CD14-positive monocyte (primary cell): Measurements from ENCODE around the gene CADM1. TPM values are rescaled to one million over a fixed set of nuclear protein-coding genes. Genes with fewer than 3 reads are reported as not detected.

ENCODE experiments used
- DNase-seq, 3 donors: peaks; one replicate each; pipeline ENCODE4 v3.0.0-alpha.2; 2011 to 2022
- H2AFZ ChIP-seq: 2 replicates; pipeline ENCODE4 v1.6.0; 2012; ENCODE audit warnings: mild to moderate bottlenecking, low read depth, low read length, inconsistent platforms; ENCODE audit not compliant: insufficient read depth, poor library complexity, severe bottlenecking
- H3K27ac ChIP-seq, 2 donors: 1 replicate in 1 of 2; 2 replicates in 1 of 2; pipeline ENCODE4 v1.5.1; 2012 to 2013; ENCODE audit warnings: low read length in 2 of 2, control low read depth in 1 of 2, inconsistent platforms in 1 of 2, low read depth in 1 of 2, mild to moderate bottlenecking in 1 of 2
- H3K27me3 ChIP-seq, 2 donors: one replicate each; pipeline versions ENCODE4 v1.6.0 to v1.6.1; 2011 to 2013; ENCODE audit warnings: low read length in 2 of 2; ENCODE audit not compliant: control insufficient read depth in 2 of 2, insufficient read depth in 2 of 2
- H3K36me3 ChIP-seq, 2 donors: replicated peaks in 1 of 2; 1 replicate in 1 of 2; 2 replicates in 1 of 2; pipeline versions ENCODE4 v1.5.1 to v1.6.1; 2012 to 2013; ENCODE audit warnings: low read length in 2 of 2, control low read depth in 1 of 2, inconsistent platforms in 1 of 2, mild to moderate bottlenecking in 1 of 2; ENCODE audit not compliant: insufficient read depth in 2 of 2, control insufficient read depth in 1 of 2
- H3K4me1 ChIP-seq, 2 donors: 1 replicate in 1 of 2; 2 replicates in 1 of 2; pipeline versions ENCODE4 v1.5.1 to v1.6.1; 2012 to 2013; ENCODE audit warnings: low read length in 2 of 2, control low read depth in 1 of 2, inconsistent platforms in 1 of 2, mild to moderate bottlenecking in 1 of 2, moderate library complexity in 1 of 2; ENCODE audit not compliant: insufficient read depth in 2 of 2, control insufficient read depth in 1 of 2
- H3K4me2 ChIP-seq: replicated peaks from 2 replicates; pipeline ENCODE3; 2012; ENCODE audit warnings: low read length, moderate library complexity, mild to moderate bottlenecking; ENCODE audit not compliant: poor library complexity, severe bottlenecking; ENCODE audit errors: extremely low read depth
- H3K4me3 ChIP-seq, 3 experiments: fragments of 200-600 bp in 1 of 3; sonication (generic) in 1 of 3; replicated peaks in 1 of 3; 1 replicate in 2 of 3; 2 replicates in 1 of 3; pipeline ENCODE4 v1.5.1; 2011 to 2013; ENCODE audit warnings: low read length in 3 of 3, mild to moderate bottlenecking in 3 of 3, control low read depth in 2 of 3, low read depth in 2 of 3, inconsistent platforms in 1 of 3, moderate library complexity in 1 of 3
- H3K79me2 ChIP-seq: 2 replicates; pipeline ENCODE4 v1.6.0; 2012; ENCODE audit warnings: mild to moderate bottlenecking, control low read depth, inconsistent platforms, low read length, moderate library complexity; ENCODE audit not compliant: insufficient read depth
- H3K9ac ChIP-seq: 2 replicates; pipeline ENCODE4 v1.6.0; 2017; ENCODE audit warnings: low read length, mild to moderate bottlenecking; ENCODE audit not compliant: insufficient read depth, poor library complexity, severe bottlenecking
- H3K9me3 ChIP-seq, 2 donors: replicated peaks in 1 of 2; 1 replicate in 1 of 2; 2 replicates in 1 of 2; pipeline versions ENCODE4 v1.5.1 to v1.6.1; 2012 to 2013; ENCODE audit warnings: low read length in 2 of 2, control low read depth in 1 of 2; ENCODE audit not compliant: control insufficient read depth in 1 of 2, insufficient read depth in 1 of 2
- H4K20me1 ChIP-seq: 2 replicates; pipeline ENCODE4 v1.6.0; 2012; ENCODE audit warnings: mild to moderate bottlenecking, low read length, control low read depth, moderate library complexity; ENCODE audit not compliant: insufficient read depth
- H3K27ac Mint-ChIP-seq, 7 donors: one replicate each; pipeline ENCODE4 v1.8.0; 2020; ENCODE audit warnings: mild to moderate bottlenecking in 7 of 7, mixed read lengths in 7 of 7, moderate library complexity in 6 of 7, inconsistent platforms in 2 of 7
- H3K27me3 Mint-ChIP-seq, 3 donors: one replicate each; pipeline ENCODE4 v1.8.0; 2021 to 2022; ENCODE audit warnings: low read depth in 3 of 3, mild to moderate bottlenecking in 3 of 3, mixed read lengths in 3 of 3, moderate library complexity in 3 of 3, inconsistent platforms in 1 of 3
- H3K36me3 Mint-ChIP-seq, 2 donors: one replicate each; pipeline ENCODE4 v1.8.0; 2020; ENCODE audit warnings: mixed read lengths in 2 of 2, inconsistent platforms in 1 of 2, mild to moderate bottlenecking in 1 of 2
- H3K4me1 Mint-ChIP-seq: one replicate; pipeline ENCODE4 v1.8.0; 2020; ENCODE audit warnings: mild to moderate bottlenecking, mixed read lengths
- H3K4me3 Mint-ChIP-seq, 2 donors: one replicate each; pipeline ENCODE4 v1.8.0; 2020; ENCODE audit warnings: mild to moderate bottlenecking in 2 of 2, mixed read lengths in 2 of 2, moderate library complexity in 1 of 2
- H3K9me3 Mint-ChIP-seq, 7 donors: one replicate each; pipeline ENCODE4 v1.8.0; 2020 to 2022; ENCODE audit warnings: mixed read lengths in 7 of 7, mild to moderate bottlenecking in 6 of 7, moderate library complexity in 6 of 7, inconsistent platforms in 2 of 7
- CTCF ChIP-seq: fragments of 200-600 bp; IDR thresholded peaks from one replicate; pipeline ENCODE4 v1.8.0; 2022; ENCODE audit warnings: antibody characterized with exemption, mild to moderate bottlenecking
- WGBS: methylation state at CpG from one replicate; pipeline ENCODE4 v1.1.5; 2013; ENCODE audit warnings: missing lambda C conversion rate; ENCODE audit not compliant: insufficient coverage; 5-methylcytosine and 5-hydroxymethylcytosine counted together
- intact Hi-C, 2 donors: fragments of 100-400 bp; cut with micrococcal nuclease; formaldehyde crosslinking; loops; one replicate each; pipeline versions ENCODE4 v1.15.0 to v1.15.1; 2023
- polyA plus RNA-seq, 3 donors: library from polyadenylated mRNA; depleted of rRNA in 1 of 3; unstranded in 2 of 3; stranded (reverse) in 1 of 3; fragments of 300-500 nt in 2 of 3; fragments of >200 nt in 1 of 3; fragmentation: Illumina TruSeq in 2 of 3; gene quantifications; 1 replicate in 2 of 3; 2 replicates in 1 of 3; pipeline ENCODE4 v1.2.3, GENCODE V29; 2012 to 2021

The CADM1 gene
- polyA plus RNA-seq, 3 donors: not detected

DNA sequence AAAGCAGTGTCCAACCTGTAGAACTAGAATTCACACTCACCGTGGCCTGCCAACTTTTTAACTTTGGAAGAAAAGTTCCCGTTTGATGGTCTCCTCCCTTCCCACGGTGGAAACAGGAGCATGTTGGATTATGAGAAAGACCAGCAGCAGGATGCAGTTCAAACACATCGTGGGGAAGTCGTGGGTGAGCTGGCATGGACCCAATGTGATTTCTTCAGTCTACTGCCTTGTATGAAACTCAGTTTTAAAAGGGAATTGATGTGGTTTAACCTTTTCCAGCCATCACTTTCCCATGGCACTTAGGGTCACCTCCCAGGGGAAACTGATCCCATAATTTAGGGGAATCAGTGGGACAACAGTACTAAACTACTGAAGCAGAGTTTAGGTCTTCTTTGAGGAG is 318.3 kb downstream of the CADM1 start:
- intact Hi-C loops: no loop called here

GRCh38 chr11:115185507-115185906 is 318.7 kb downstream of the CADM1 start:
- TF ChIP-seq CTCF: no peak
- Histone ChIP-seq H3K4me1 (no peaks in the 10 kb centered on the region), H4K20me1 (no peaks in the 10 kb centered on the region), H3K4me2 (no peak overlapping the region), H3K27me3 (no peaks in the 10 kb centered on the region), H3K36me3 (no peaks in the 10 kb centered on the region), H3K79me2 (no peaks in the 10 kb centered on the region), H3K9me3 (no peaks in the 10 kb centered on the region), H2AFZ (no peak overlapping the region), H3K4me3 (no peak overlapping the region), H3K27ac (no peak overlapping the region), H3K9ac (no peak overlapping the region)
- no peak overlapping the region for H3K27ac Mint-ChIP-seq
- intact Hi-C loops: no loop called here
- H3K9me3 Mint-ChIP-seq: peaks cover 0 to 6% (median 0%) of the 10 kb centered on the region in 7 donors
- WGBS: 90% methylated on average over 2 of the region's 4 CpGs
- no peak for DNase-seq
- peaks cover 0 to 3% (median 0%) of the 10 kb centered on the region in 3 donors for H3K27me3 Mint-ChIP-seq
- H3K36me3 Mint-ChIP-seq: no peaks in the 10 kb centered on the region
- H3K4me3 Mint-ChIP-seq: no peak overlapping the region
- no peaks in the 10 kb centered on the region for H3K4me1 Mint-ChIP-seq

More for the DNA sequence above, 318.3 kb downstream of the CADM1 start:
- 85% methylated on average over 4 of the region's 5 CpGs for WGBS
- H3K4me1 ChIP-seq: no peaks in the 10 kb centered on the region
- H3K27me3 Mint-ChIP-seq: peaks cover 0 to 3% (median 0%) of the 10 kb centered on the region in 3 donors
- H3K27me3 ChIP-seq: no peaks in the 10 kb centered on the region
- TF ChIP-seq CTCF: no peak
- no peak overlapping the region for H3K4me3 Mint-ChIP-seq
- H3K36me3 Mint-ChIP-seq: no peaks in the 10 kb centered on the region
- no peaks in the 10 kb centered on the region for H4K20me1 ChIP-seq
- H3K79me2 ChIP-seq: no peaks in the 10 kb centered on the region
- H2AFZ ChIP-seq: no peak overlapping the region
- no peaks in the 10 kb centered on the region for H3K36me3 ChIP-seq
- no peak for DNase-seq
- no peak overlapping the region for H3K4me3 ChIP-seq
- H3K9me3 Mint-ChIP-seq: peaks cover 0 to 6% (median 0%) of the 10 kb centered on the region in 7 donors
- no peak overlapping the region for H3K9ac ChIP-seq
- H3K27ac ChIP-seq: no peak overlapping the region
- no peaks in the 10 kb centered on the region for H3K4me1 Mint-ChIP-seq
- H3K27ac Mint-ChIP-seq: no peak overlapping the region
- H3K4me2 ChIP-seq: no peak overlapping the region
- H3K9me3 ChIP-seq: no peaks in the 10 kb centered on the region
